Thymus (tissue), 11 donors: ENCODE measurements around the gene PIK3IP1. TPM values are rescaled to one million over a fixed set of nuclear protein-coding genes. Genes with fewer than 3 reads are reported as not detected.

Source experiments
- DNase-seq, 9 donors: peaks; one replicate each; pipeline ENCODE4 v3.0.0-alpha.2; 2013; ENCODE audit warnings: low spot score in 9 of 9, low read depth in 6 of 9, missing footprints in 1 of 9
- H3K27ac ChIP-seq, 2 donors: one replicate each; pipeline ENCODE4 v1.5.1; 2013; ENCODE audit warnings: control low read depth in 1 of 2, low read depth in 1 of 2, low read length in 1 of 2, mild to moderate bottlenecking in 1 of 2, moderate library complexity in 1 of 2
- H3K27me3 ChIP-seq, 2 donors: one replicate each; pipeline ENCODE4 v1.5.1; 2013; ENCODE audit warnings: low read length in 1 of 2; ENCODE audit not compliant: control insufficient read depth in 2 of 2, insufficient read depth in 1 of 2
- H3K36me3 ChIP-seq, 2 donors: one replicate each; pipeline ENCODE4 v1.5.1; 2013; ENCODE audit warnings: low read length in 1 of 2, mild to moderate bottlenecking in 1 of 2, moderate library complexity in 1 of 2; ENCODE audit not compliant: control insufficient read depth in 2 of 2, insufficient read depth in 2 of 2
- H3K4me1 ChIP-seq, 2 donors: one replicate each; pipeline ENCODE4 v1.5.1; 2013; ENCODE audit warnings: low read length in 2 of 2; ENCODE audit not compliant: control insufficient read depth in 2 of 2, insufficient read depth in 2 of 2
- H3K4me3 ChIP-seq, 2 donors: one replicate each; pipeline ENCODE4 v1.5.1; 2013; ENCODE audit warnings: low read length in 2 of 2, control low read depth in 1 of 2, mild to moderate bottlenecking in 1 of 2
- H3K9me3 ChIP-seq, 2 donors: one replicate each; pipeline ENCODE4 v1.5.1; 2013; ENCODE audit warnings: low read length in 1 of 2, mild to moderate bottlenecking in 1 of 2; ENCODE audit not compliant: control insufficient read depth in 2 of 2, insufficient read depth in 1 of 2
- WGBS: extraction: QIAGEN DNeasy Blood & Tissue Kit; methylation state at CpG from one replicate; pipeline ENCODE4 v1.1.7; 2013; 5-methylcytosine and 5-hydroxymethylcytosine counted together
- polyA plus RNA-seq: library from polyadenylated mRNA; stranded (reverse); fragments of 200-250 nt; gene quantifications from one replicate; pipeline ENCODE4 v1.2.3, GENCODE V29; 2013
- total RNA-seq: library from RNA; stranded (reverse); fragments of 120-200 nt; gene quantifications from one replicate; pipeline ENCODE4 v1.2.4, GENCODE V29; 2013
- donor health status: healthy.

Gene PIK3IP1
- total and polyA plus RNA-seq, 2 donors, result 64.4 to 182 TPM

GRCh38 chr22:31277741-31278140 is 14.5 kb downstream of the PIK3IP1 start:
- no peak overlapping the region for H3K4me3 ChIP-seq
- no peaks in the 10 kb centered on the region for H3K9me3 ChIP-seq
- H3K4me1 ChIP-seq, result peaks cover 4 to 27% of the 10 kb centered on the region in 2 donors
- peaks cover 52 to 88% of the 10 kb centered on the region in 2 donors for H3K36me3 ChIP-seq
- WGBS, result 86% methylated on average over 5 of the region's 5 CpGs
- H3K27me3 ChIP-seq, result no peaks in the 10 kb centered on the region
- no peak for DNase-seq
- H3K27ac ChIP-seq, result peak overlapping the region in 1 of 2 donors; percentile 72

GRCh38 chr22:31276426-31277167 is 15.7 kb downstream of the PIK3IP1 start:
- DNase-seq, result no peak
- no peak overlapping the region for H3K27ac ChIP-seq
- no peaks in the 10 kb centered on the region for H3K9me3 ChIP-seq
- no peak overlapping the region for H3K4me3 ChIP-seq
- peaks cover 47 to 85% of the 10 kb centered on the region in 2 donors for H3K36me3 ChIP-seq
- 97% methylated on average over 69 of the region's 69 CpGs for WGBS
- peaks cover 4 to 23% of the 10 kb centered on the region in 2 donors for H3K4me1 ChIP-seq
- H3K27me3 ChIP-seq, result no peaks in the 10 kb centered on the region

- Histone ChIP-seq H3K4me1 (peaks cover 3 to 21% of the 10 kb centered on the region in 2 donors), H3K4me3 (no peak overlapping the region), H3K9me3 (no peaks in the 10 kb centered on the region), H3K36me3 (peaks cover 45 to 84% of the 10 kb centered on the region in 2 donors), H3K27ac (no peak overlapping the region), H3K27me3 (no peaks in the 10 kb centered on the region)
- WGBS, result 78% methylated on average over 5 of the region's 5 CpGs
- no peak for DNase-seq
These were observed 16.7 kb downstream of the PIK3IP1 start for GRCh38 chr22:31275576-31275975.

GRCh38 chr22:31275018-31275417 is 17.3 kb downstream of the PIK3IP1 start:
- WGBS, result 96% methylated on average over 6 of the region's 6 CpGs
- Histone ChIP-seq H3K27ac (peak overlapping the region in 1 of 2 donors; percentile 46), H3K4me1 (peaks cover 0 to 21% of the 10 kb centered on the region in 2 donors), H3K9me3 (no peaks in the 10 kb centered on the region), H3K27me3 (no peaks in the 10 kb centered on the region), H3K4me3 (no peak overlapping the region), H3K36me3 (peaks cover 42 to 83% of the 10 kb centered on the region in 2 donors)
- DNase-seq, result no peak

- no peaks in the 10 kb centered on the region for H3K9me3 ChIP-seq
- no peak overlapping the region for H3K27ac ChIP-seq
- DNase-seq, result no peak
- H3K27me3 ChIP-seq, result no peaks in the 10 kb centered on the region
- H3K4me3 ChIP-seq, result no peak overlapping the region
- H3K4me1 ChIP-seq, result peaks cover 0 to 11% of the 10 kb centered on the region in 2 donors
- 97% methylated on average over 3 of the region's 3 CpGs for WGBS
- H3K36me3 ChIP-seq, result peaks cover 42 to 75% of the 10 kb centered on the region in 2 donors
These were observed 18.3 kb downstream of the PIK3IP1 start for GRCh38 chr22:31274017-31274416.

- WGBS, result 77% methylated on average over 15 of the region's 15 CpGs
- Histone ChIP-seq H3K4me1 (peaks cover 0 to under 1% of the 10 kb centered on the region in 2 donors), H3K36me3 (peaks cover 48 to 72% of the 10 kb centered on the region in 2 donors)
These were observed 19.5 kb downstream of the PIK3IP1 start for GRCh38 chr22:31272522-31273446.

GRCh38 chr22:31271485-31271884 is 20.8 kb downstream of the PIK3IP1 start:
- 98% methylated on average over 3 of the region's 3 CpGs for WGBS
- Histone ChIP-seq H3K9me3 (no peaks in the 10 kb centered on the region), H3K4me3 (no peak overlapping the region), H3K27me3 (no peaks in the 10 kb centered on the region), H3K4me1 (no peaks in the 10 kb centered on the region), H3K36me3 (peaks cover 51 to 74% of the 10 kb centered on the region in 2 donors), H3K27ac (peak overlapping the region in 1 of 2 donors; percentile 66)
- no peak for DNase-seq

More at GRCh38 chr22:31272522-31273446, 19.5 kb downstream of the PIK3IP1 start:
- H3K27ac ChIP-seq, result no peak overlapping the region
- H3K9me3 ChIP-seq, result no peaks in the 10 kb centered on the region
- H3K27me3 ChIP-seq, result no peaks in the 10 kb centered on the region
- peak in 2 of 9 donors; percentile 56 to 69 for DNase-seq
- no peak overlapping the region for H3K4me3 ChIP-seq

GRCh38 chr22:31271026-31271425 is 21.3 kb downstream of the PIK3IP1 start:
- no peak overlapping the region for H3K4me3 ChIP-seq
- no peaks in the 10 kb centered on the region for H3K27me3 ChIP-seq
- DNase-seq, result no peak
- H3K27ac ChIP-seq, result no peak overlapping the region
- H3K4me1 ChIP-seq, result no peaks in the 10 kb centered on the region
- H3K36me3 ChIP-seq, result peaks cover 56 to 76% of the 10 kb centered on the region in 2 donors
- WGBS, result 99% methylated on average over 4 of the region's 4 CpGs
- H3K9me3 ChIP-seq, result no peaks in the 10 kb centered on the region
